Activated T-cell treated with anti-CD3 and anti-CD28 coated beads, Interleukin-2, amount 50 U/mL, for 72 hours (primary cell): ENCODE measurements around the gene SLC15A4. TPM values are rescaled to one million over a fixed set of nuclear protein-coding genes. Genes with fewer than 3 reads are reported as not detected.
"Not testable (repeated sequence)": the region's sequence is repeated elsewhere in the genome, so short reads cannot be mapped to it uniquely, and the experiment has no call there.

Experiments used
- ATAC-seq, 2 donors: fragments of 150-1000 bp; cut with Tn5 transposase; replicated peaks in 1 of 2; 2 replicates each; pipeline ENCODE4 v1.10.0; 2021; ENCODE audit warnings: moderate library complexity in 2 of 2, mild to moderate bottlenecking in 1 of 2
- DNase-seq, 2 donors: peaks; one replicate each; pipeline ENCODE4 v3.0.0; 2021 to 2022; ENCODE audit warnings: mixed read lengths in 1 of 2
- H3K27ac Mint-ChIP-seq: one replicate; pipeline ENCODE4 v1.8.0; 2022; ENCODE audit warnings: mild to moderate bottlenecking, moderate library complexity, mixed read lengths
- H3K27me3 Mint-ChIP-seq: one replicate; pipeline ENCODE4 v1.8.0; 2022; ENCODE audit warnings: low read depth, mixed read lengths
- H3K36me3 Mint-ChIP-seq, 2 donors: one replicate each; pipeline ENCODE4 v1.8.0; 2022; ENCODE audit warnings: mixed read lengths in 2 of 2, mild to moderate bottlenecking in 1 of 2; ENCODE audit not compliant: insufficient read depth in 2 of 2
- H3K4me1 Mint-ChIP-seq: one replicate; pipeline ENCODE4 v1.8.0; 2022; ENCODE audit warnings: low read depth, mixed read lengths
- H3K4me3 Mint-ChIP-seq, 2 donors: one replicate each; pipeline ENCODE4 v1.8.0; 2022; ENCODE audit warnings: mild to moderate bottlenecking in 2 of 2, mixed read lengths in 2 of 2, moderate library complexity in 2 of 2
- H3K9me3 Mint-ChIP-seq, 2 donors: one replicate each; pipeline ENCODE4 v1.8.0; 2022; ENCODE audit warnings: mixed read lengths in 2 of 2
- total RNA-seq, 2 donors: library from RNA; stranded (reverse); gene quantifications; one replicate each; pipeline ENCODE4 v1.2.3, GENCODE V29; 2022

SLC15A4 gene
- total RNA-seq, 2 donors from 2014 or later = 19.4 to 19.8 TPM

- DNase-seq (no peak), ATAC-seq (no peak)
- H3K27me3 Mint-ChIP-seq = peaks cover 31% of the 10 kb centered on the region
- no peaks in the 10 kb centered on the region for H3K4me1 Mint-ChIP-seq
- no peaks in the 10 kb centered on the region for H3K36me3 Mint-ChIP-seq
- no peak within 1 kb of the TSS for H3K27ac Mint-ChIP-seq
- H3K9me3 Mint-ChIP-seq = no peaks in the 10 kb centered on the region
- peak within 1 kb of the TSS in 1 of 2 donors; percentile 59 for H3K4me3 Mint-ChIP-seq
Measured at GRCh38 chr12:128852885-128853599, 29.3 kb upstream of the SLC15A4 start, which contains the start of gene GLT1D1. GLT1D1 (plus strand) TSS chr12:128853478; CDS start chr12:128853582, 104 bp downstream.

GRCh38 chr12:128852026-128852698 is 28.4 kb upstream of the SLC15A4 start:
- no peaks in the 10 kb centered on the region for H3K36me3 Mint-ChIP-seq
- no peak overlapping the region for H3K27ac Mint-ChIP-seq
- DNase-seq = no peak
- peaks cover 31% of the 10 kb centered on the region for H3K27me3 Mint-ChIP-seq
- no peaks in the 10 kb centered on the region for H3K9me3 Mint-ChIP-seq
- ATAC-seq = no peak
- H3K4me3 Mint-ChIP-seq = no peak overlapping the region
- H3K4me1 Mint-ChIP-seq = no peaks in the 10 kb centered on the region

GRCh38 chr12:128851429-128851828 is 27.7 kb upstream of the SLC15A4 start:
- not testable (repeated sequence) for DNase-seq, H3K4me1 Mint-ChIP-seq, H3K9me3 Mint-ChIP-seq, ATAC-seq, H3K4me3 Mint-ChIP-seq, H3K27ac Mint-ChIP-seq, H3K36me3 Mint-ChIP-seq
- peaks cover 31% of the 10 kb centered on the region for H3K27me3 Mint-ChIP-seq

GRCh38 chr12:128850400-128850799 is 26.6 kb upstream of the SLC15A4 start:
- H3K9me3 Mint-ChIP-seq = no peaks in the 10 kb centered on the region
- no peak overlapping the region for H3K27ac Mint-ChIP-seq
- DNase-seq = no peak
- H3K4me1 Mint-ChIP-seq = no peaks in the 10 kb centered on the region
- ATAC-seq = no peak
- peaks cover 31% of the 10 kb centered on the region for H3K27me3 Mint-ChIP-seq
- no peak overlapping the region for H3K4me3 Mint-ChIP-seq
- no peaks in the 10 kb centered on the region for H3K36me3 Mint-ChIP-seq

GRCh38 chr12:128849806-128850205 is 26.0 kb upstream of the SLC15A4 start:
- H3K9me3 Mint-ChIP-seq, DNase-seq, H3K4me1 Mint-ChIP-seq, H3K27ac Mint-ChIP-seq, H3K36me3 Mint-ChIP-seq, ATAC-seq, H3K4me3 Mint-ChIP-seq: not testable (repeated sequence)
- peaks cover 31% of the 10 kb centered on the region for H3K27me3 Mint-ChIP-seq

GRCh38 chr12:128848371-128848770 is 24.6 kb upstream of the SLC15A4 start:
- Mint-ChIP-seq H3K9me3 (no peaks in the 10 kb centered on the region), H3K36me3 (no peaks in the 10 kb centered on the region), H3K4me1 (no peaks in the 10 kb centered on the region), H3K27ac (no peak overlapping the region), H3K4me3 (no peak overlapping the region), H3K27me3 (peaks cover 20% of the 10 kb centered on the region)
- ATAC-seq = no peak
- no peak for DNase-seq

- ATAC-seq = not testable (repeated sequence)
Measured at GRCh38 chr12:128846671-128847070, 22.9 kb upstream of the SLC15A4 start.

GRCh38 chr12:128844031-128844635 is 20.4 kb upstream of the SLC15A4 start:
- no peak overlapping the region for H3K4me3 Mint-ChIP-seq
- no peaks in the 10 kb centered on the region for H3K36me3 Mint-ChIP-seq
- ATAC-seq (peak; percentile 76 to 84), DNase-seq (peak; percentile 31 to 32)
- no peaks in the 10 kb centered on the region for H3K9me3 Mint-ChIP-seq
- H3K4me1 Mint-ChIP-seq = peaks cover 6% of the 10 kb centered on the region
- H3K27me3 Mint-ChIP-seq = peaks cover 19% of the 10 kb centered on the region
- no peak overlapping the region for H3K27ac Mint-ChIP-seq

More at GRCh38 chr12:128846671-128847070, 22.9 kb upstream of the SLC15A4 start:
- H3K36me3 Mint-ChIP-seq, H3K4me1 Mint-ChIP-seq, H3K4me3 Mint-ChIP-seq, DNase-seq, H3K9me3 Mint-ChIP-seq, H3K27ac Mint-ChIP-seq: not testable (repeated sequence)
- peaks cover 11% of the 10 kb centered on the region for H3K27me3 Mint-ChIP-seq

GRCh38 chr12:128843538-128843937 is 19.8 kb upstream of the SLC15A4 start:
- peaks cover 22% of the 10 kb centered on the region for H3K27me3 Mint-ChIP-seq
- H3K9me3 Mint-ChIP-seq = no peaks in the 10 kb centered on the region
- no peak overlapping the region for H3K4me3 Mint-ChIP-seq
- no peak for DNase-seq
- no peak overlapping the region for H3K27ac Mint-ChIP-seq
- no peak for ATAC-seq
- H3K4me1 Mint-ChIP-seq = peaks cover 6% of the 10 kb centered on the region
- no peaks in the 10 kb centered on the region for H3K36me3 Mint-ChIP-seq

GRCh38 chr12:128842579-128842978 is 18.8 kb upstream of the SLC15A4 start:
- peaks cover 23% of the 10 kb centered on the region for H3K27me3 Mint-ChIP-seq

GRCh38 chr12:128840862-128841468 is 17.2 kb upstream of the SLC15A4 start:
- DNase-seq (no peak), ATAC-seq (no peak)
- H3K36me3 Mint-ChIP-seq = no peaks in the 10 kb centered on the region
- H3K27me3 Mint-ChIP-seq = peaks cover 23% of the 10 kb centered on the region
- H3K27ac Mint-ChIP-seq = no peak overlapping the region
- no peaks in the 10 kb centered on the region for H3K9me3 Mint-ChIP-seq
- H3K4me1 Mint-ChIP-seq = peaks cover 6% of the 10 kb centered on the region
- no peak overlapping the region for H3K4me3 Mint-ChIP-seq

More at GRCh38 chr12:128842579-128842978, 18.8 kb upstream of the SLC15A4 start:
- Mint-ChIP-seq H3K36me3 (no peaks in the 10 kb centered on the region), H3K4me3 (no peak overlapping the region), H3K27ac (no peak overlapping the region), H3K4me1 (peaks cover 6% of the 10 kb centered on the region), H3K9me3 (no peaks in the 10 kb centered on the region)
- ATAC-seq = no peak
- DNase-seq = no peak

- H3K27ac Mint-ChIP-seq, H3K4me3 Mint-ChIP-seq, DNase-seq, ATAC-seq, H3K4me1 Mint-ChIP-seq, H3K9me3 Mint-ChIP-seq, H3K36me3 Mint-ChIP-seq: not testable (repeated sequence)
- peaks cover 29% of the 10 kb centered on the region for H3K27me3 Mint-ChIP-seq
Measured at GRCh38 chr12:128839885-128840284, 16.1 kb upstream of the SLC15A4 start.

GRCh38 chr12:128833418-128833817 is 9.7 kb upstream of the SLC15A4 start:
- H3K9me3 Mint-ChIP-seq = no peaks in the 10 kb centered on the region
- no peak overlapping the region for H3K27ac Mint-ChIP-seq
- H3K4me3 Mint-ChIP-seq = no peak overlapping the region
- H3K4me1 Mint-ChIP-seq = peaks cover 14% of the 10 kb centered on the region
- ATAC-seq = no peak
- DNase-seq = no peak
- H3K36me3 Mint-ChIP-seq = no peaks in the 10 kb centered on the region
- H3K27me3 Mint-ChIP-seq = peaks cover 24% of the 10 kb centered on the region
